GM18511 (cell line): ENCODE results near the gene HK3.

Experiments used
- ATAC-seq: cut with Tn5 transposase; IDR thresholded peaks from one replicate; pipeline ENCODE4 v1.9.1; 2021; ENCODE audit warnings: mild to moderate bottlenecking, moderate library complexity; ENCODE audit not compliant: unreplicated experiment

The HK3 gene

DNA sequence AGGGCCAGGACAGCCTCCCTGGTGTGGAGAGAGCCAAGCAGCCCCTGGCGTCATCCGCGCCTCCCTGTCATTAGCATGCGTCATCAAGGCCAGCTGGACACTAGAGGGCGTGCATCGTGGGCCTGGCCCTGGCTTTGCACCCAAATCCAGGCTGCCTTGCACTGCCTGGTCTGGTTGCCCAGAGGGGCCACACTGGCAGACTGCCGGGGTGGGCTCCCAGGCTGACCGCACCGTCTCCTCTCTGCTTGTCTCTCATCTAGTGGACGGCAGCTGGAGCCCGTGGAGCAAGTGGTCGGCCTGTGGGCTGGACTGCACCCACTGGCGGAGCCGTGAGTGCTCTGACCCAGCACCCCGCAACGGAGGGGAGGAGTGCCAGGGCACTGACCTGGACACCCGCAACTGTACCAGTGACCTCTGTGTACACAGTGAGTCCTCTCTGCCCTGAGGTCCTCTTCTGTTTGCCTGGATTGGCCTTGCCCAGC, 29.0 kb downstream of the HK3 start:
- no peak for ATAC-seq

DNA sequence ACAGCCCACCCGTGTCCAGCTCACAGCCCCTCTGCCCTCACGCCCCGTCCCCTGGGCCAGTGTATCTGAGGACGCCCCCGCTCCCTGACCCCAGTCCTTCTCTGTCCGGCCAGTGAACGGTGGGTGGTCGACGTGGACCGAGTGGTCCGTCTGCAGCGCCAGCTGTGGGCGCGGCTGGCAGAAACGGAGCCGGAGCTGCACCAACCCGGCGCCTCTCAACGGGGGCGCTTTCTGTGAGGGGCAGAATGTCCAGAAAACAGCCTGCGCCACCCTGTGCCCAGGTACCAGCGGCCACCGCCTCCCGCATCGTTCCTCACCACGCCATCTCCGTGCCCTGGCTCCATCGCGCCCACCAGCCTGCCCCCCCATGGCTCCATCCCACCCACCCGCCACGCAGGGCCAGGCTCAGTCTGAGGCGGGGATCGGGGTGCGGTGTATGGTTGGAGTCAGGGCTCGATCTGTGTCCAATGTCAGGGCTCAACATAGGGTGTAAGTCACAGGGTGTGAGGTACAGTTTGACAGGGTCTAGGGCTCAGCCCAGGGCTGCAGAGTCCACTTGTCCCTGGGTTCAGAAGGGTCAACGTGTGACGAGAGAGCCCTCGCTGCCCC, 29.5 kb downstream of the HK3 start:
- no peak for ATAC-seq

DNA sequence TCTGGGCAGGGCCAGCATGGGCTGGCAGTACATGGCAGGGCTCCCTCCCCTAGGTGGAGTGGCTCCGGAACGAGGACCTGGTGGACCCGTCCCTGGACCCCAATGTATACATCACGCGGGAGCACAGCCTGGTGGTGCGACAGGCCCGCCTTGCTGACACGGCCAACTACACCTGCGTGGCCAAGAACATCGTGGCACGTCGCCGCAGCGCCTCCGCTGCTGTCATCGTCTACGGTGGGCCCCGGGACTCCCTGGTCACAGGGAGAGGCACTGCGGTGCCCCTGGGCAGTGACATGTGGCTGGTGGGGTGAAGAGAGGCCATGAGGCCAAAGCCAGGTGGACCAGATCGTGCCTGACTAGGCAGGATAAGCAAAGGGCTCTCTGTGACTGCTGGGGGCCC, 30.4 kb downstream of the HK3 start:
- no peak for ATAC-seq

DNA sequence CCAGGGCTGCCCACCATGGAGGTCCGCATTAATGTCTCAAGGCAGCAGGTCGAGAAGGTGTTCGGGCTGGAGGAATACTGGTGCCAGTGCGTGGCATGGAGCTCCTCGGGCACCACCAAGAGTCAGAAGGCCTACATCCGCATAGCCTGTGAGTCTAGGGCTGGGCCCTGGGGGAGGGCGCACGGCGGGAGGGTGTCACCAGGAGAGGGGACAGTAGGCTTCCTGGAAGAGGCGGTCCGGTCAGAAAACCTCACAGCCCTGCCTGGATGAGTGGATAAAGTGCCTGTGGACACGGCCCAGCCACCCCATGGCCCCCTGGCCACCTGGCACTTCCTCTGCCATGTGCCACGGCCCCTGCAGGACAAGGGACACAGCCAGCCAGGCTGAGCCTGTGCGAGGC, 31.0 kb downstream of the HK3 start:
- no peak for ATAC-seq

GRCh38 chr5:176866707-176867310, 32.3 kb downstream of the HK3 start:
- no peak for ATAC-seq

DNA sequence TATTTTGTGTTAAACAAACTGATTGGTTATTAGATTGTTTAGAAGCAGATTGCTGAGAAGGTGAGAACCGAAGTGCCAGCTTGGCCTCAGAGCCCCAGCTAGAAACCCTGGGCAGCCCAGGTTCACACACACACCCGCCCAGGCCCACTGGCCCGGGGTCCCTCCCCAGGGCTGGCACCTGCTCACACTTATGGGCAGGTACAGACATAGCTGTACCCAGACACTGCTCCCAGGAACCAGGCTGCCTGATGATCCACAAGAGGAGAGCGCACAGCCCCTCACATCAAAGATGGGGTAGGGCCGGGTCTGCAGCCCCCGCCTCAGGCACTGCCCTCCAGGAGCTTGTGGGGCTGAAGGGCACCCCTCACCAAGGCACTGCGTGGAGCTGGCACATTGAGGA, 33.2 kb downstream of the HK3 start:
- ATAC-seq = no peak

GRCh38 chr5:176864755-176865154, 34.4 kb downstream of the HK3 start:
- ATAC-seq = no peak

GRCh38 chr5:176863765-176864098, 35.4 kb downstream of the HK3 start:
- no peak for ATAC-seq

- ATAC-seq = no peak
Measured at GRCh38 chr5:176863041-176863764, 35.9 kb downstream of the HK3 start.

DNA sequence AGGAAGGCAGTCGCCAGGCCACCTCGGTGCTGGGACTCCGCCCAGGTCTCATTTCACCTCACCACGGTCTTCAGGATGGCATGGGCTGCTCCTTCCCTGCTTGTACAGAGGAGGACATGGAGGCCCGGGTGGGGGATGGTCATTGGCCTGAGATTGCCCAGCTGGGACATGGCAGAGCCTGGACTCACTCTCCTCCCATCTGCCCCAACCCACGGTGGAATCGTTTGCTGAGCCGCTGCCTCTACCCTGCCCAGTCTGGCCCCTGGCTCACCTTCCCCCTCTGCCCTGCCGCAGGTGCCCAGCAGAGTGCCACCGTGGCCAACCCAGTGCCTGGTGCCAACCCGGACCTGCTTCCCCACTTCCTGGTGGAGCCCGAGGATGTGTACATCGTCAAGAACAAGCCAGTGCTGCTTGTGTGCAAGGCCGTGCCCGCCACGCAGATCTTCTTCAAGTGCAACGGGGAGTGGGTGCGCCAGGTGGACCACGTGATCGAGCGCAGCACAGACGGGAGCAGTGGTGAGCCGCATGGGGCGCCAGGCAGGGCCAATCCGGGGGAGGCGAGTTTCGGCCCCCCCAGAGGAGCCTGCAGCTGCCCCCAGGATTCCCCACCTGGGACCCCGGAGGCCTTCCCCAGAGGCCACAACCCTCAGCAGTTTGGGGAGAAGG, 36.7 kb downstream of the HK3 start:
- no peak for ATAC-seq

- ATAC-seq = no peak
Measured at GRCh38 chr5:176861276-176861675, 37.9 kb downstream of the HK3 start.

- ATAC-seq = no peak
Measured at GRCh38 chr5:176860381-176860780, 38.8 kb downstream of the HK3 start.

DNA sequence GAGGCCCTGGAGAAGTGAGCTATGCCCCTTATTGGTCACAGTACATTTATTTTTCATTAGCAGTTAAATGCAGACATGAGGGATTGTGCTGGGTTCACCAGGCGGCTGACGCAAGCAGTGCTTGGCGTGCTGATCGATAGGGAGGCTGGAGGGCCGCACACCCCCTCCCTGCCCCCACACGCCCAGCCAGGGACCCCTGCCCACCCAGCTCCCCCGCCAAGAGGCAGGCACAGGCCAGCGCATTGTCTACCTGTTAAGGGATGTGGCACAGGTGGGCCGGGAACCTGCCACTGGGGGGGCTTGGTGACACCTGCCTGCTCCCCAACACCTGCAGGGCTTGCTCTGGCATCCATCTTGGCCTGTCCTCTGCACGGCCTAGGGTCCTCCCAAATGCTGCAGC, 39.2 kb downstream of the HK3 start:
- no peak for ATAC-seq

DNA sequence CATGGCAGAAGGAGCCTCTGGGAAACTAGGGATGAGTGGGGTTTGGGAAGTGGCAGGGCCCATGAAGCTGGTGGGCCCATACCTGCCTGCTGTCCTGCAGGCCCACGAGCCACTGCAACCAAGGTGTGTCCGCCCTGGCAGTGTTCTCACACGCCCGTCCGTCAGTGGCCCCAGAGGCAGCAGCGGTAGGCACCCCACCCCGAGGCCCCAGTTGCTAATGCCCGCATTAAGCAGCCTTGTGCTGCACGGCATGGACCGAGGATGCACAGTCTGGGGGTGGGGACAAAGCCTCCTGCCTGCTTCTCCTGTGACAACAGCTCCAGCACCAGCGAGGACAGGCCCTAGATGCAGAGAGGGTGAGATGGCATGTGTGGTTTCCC, 41.3 kb downstream of the HK3 start:
- ATAC-seq = no peak

DNA sequence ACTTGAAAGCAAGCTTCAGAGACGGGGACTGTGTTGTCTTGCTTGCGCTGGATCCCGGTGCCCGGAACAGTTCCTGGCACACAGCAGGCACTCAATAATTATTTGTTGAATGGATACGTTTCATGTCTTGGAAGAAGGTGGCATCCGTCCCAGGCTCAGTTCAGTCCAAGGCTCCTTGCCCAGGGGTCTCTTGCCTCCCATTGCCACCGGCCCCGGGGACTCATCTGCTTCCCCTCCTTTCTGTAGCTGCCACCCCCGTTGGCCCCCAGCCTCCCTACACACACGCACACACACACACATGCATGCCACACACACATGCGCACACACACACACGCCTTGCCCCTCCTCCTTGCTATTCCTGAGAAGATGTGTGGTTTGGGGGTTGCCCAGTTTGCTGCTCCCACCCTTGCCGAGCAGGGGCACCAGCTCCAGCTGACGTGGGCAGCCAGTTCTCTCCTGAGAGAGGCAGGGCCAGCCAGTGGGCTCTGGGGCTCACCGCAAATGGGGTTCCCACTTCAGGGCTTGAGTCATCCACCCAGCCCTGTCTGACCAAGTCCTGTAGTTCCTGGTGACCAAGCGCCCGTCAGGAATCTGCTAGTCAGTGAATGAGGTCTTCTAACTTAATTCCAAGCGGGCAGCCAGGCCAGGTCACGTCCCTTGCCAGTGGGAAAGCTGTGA, 41.8 kb downstream of the HK3 start:
- ATAC-seq = no peak

DNA sequence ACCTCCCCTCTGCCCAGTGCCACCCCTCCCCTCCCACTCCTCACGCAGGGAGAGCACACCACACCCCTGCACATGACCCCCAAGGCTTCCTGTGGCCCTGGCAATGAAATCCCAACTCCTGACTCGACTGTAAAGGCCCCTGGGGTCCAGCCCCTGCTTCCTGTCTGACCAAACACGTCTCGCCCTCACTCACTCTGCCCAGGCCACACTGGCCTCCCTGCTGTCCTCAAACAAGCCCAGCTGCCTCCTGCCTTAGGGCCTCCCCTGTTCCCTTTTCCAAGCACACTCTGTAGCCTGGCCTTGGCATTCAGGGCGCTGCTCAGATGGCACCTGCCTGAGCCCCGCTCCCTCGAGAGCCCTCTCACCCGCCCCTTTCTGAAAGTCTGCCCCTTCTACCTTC, 42.4 kb downstream of the HK3 start:
- no peak for ATAC-seq

- no peak for ATAC-seq
Measured at GRCh38 chr5:176855598-176855997, 43.5 kb downstream of the HK3 start.

DNA sequence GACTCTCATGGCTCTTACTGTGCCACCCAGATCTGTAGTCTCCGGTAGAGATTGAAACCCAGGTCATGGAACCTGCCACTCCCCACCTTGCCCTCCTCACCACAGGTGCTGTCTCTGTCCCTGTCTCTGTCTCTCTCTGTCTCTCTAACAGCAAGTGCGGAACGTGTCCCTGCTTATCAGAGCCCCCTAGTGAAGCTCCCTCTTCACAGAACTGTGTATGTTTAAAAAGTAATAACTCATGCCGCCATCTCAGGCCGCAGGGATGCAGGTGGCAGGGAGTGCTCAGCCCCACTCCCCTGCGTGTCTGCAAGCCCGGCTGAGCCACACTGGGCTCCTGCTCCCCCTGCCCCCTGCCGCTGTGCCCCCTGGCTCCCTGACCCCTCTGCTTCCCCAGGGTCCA, 45.0 kb downstream of the HK3 start:
- no peak for ATAC-seq

DNA sequence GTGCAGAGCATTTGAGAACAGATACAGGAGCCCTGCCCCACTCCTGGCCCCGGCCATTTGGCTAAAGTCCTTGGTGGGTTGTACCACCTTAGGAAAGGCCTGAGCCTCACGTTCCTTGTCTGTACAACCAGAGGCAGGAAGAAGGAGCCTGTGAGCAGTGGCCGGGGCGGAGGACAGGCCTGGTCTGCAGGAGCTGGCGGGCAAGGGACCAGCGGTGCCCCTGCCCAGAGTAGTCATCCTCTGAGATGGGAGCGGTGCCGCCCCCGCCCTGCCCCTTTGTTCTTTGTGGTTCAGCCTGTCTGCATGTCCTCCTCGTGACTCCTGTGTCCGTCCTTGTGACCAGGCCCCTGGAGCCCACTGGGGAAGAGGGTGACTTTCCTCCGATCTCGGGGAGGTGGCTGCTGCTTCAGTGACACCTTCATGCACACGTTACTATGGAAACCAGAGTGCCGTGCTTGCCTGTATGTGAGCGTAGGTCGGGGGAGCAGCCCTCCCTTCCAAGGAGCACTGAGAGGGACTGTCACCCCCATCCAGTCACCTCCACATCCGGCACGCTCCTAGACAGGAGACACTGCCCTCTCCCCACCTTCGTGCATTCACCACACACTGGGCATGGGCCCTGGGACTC, 45.9 kb downstream of the HK3 start:
- ATAC-seq = no peak

DNA sequence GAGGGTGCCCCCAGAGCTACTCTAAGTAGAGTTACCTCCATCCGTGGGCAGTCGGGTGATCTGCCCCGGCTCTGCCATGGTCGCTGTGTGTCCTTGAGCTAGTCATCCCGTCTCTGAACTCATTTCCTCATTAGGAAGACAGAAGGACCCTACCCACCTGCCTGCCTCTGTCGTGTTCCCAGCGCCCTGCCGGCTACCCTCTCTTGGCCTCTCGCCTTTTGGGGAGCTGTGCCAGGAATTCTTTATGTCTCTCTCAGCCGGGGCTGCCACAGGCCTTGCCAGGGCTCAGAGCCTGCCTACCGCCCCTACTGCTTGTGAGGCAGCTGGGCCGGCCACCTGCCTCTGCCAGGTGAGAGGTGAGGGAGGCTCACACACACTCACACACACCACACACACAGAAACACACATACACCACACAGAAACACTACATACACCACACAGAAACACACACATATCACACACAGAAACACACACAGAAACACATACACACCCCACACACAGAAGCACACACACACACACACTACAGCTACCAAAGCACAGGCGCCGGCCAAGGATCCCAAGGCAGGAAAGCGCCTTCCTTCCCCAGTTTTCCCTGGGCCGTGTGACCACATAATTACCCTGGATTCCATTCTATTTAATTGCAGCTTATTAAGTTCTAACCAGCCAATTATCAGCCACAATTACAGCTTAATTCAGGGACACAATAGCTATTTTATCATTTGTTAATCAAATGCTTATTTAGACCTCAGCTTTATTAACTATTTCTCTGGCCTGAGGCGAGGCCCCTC, 47.1 kb downstream of the HK3 start:
- ATAC-seq = no peak
